Suprapubic skin (tissue), 4 donors: Measurements from ENCODE around the gene ATP5IF1.

ENCODE experiments used
- CTCF ChIP-seq, 2 donors: fragments of 200-600 bp in 1 of 2; fragments of 450-650 bp in 1 of 2; sonication (generic) in 1 of 2; IDR thresholded peaks; one replicate each; pipeline ENCODE4 v1.5.1; 2016 to 2019; ENCODE audit warnings: antibody characterized with exemption in 2 of 2, mild to moderate bottlenecking in 1 of 2, moderate library complexity in 1 of 2
- POLR2A ChIP-seq, 2 donors: fragments of 450-650 bp; IDR thresholded peaks; one replicate each; pipeline ENCODE4 v1.6.1; 2017; ENCODE audit warnings: antibody characterized with exemption in 2 of 2, mild to moderate bottlenecking in 2 of 2, moderate library complexity in 2 of 2
- POLR2AphosphoS5 ChIP-seq, 3 donors: sonication (generic); formaldehyde crosslinking; IDR thresholded peaks; one replicate each; pipeline ENCODE4 v1.6.1; 2017; ENCODE audit warnings: antibody characterized with exemption in 3 of 3

- TF ChIP-seq CTCF (IDR thresholded peaks at IDR 0.05) = no peak
- TF ChIP-seq POLR2A (IDR thresholded peaks at IDR 0.05) = no peak
- no peak for TF ChIP-seq POLR2AphosphoS5 (IDR thresholded peaks at IDR 0.05)
Observed at GRCh38 chr1:28239004-28239403, 3.1 kb downstream of the ATP5IF1 start.
